GM12892 (cell line): ENCODE results near the gene LZTS3.

Source experiments
- POLR2A ChIP-seq: IDR thresholded peaks from 2 replicates; pipeline ENCODE4 v1.6.1; 2011; ENCODE audit warnings: low read depth, low read length, control low read depth
- POLR2AphosphoS5 ChIP-seq: IDR thresholded peaks from 2 replicates; pipeline ENCODE4 v1.6.1; 2011; ENCODE audit warnings: low read depth, low read length, control low read depth
- TAF1 ChIP-seq: IDR thresholded peaks from 2 replicates; pipeline ENCODE4 v1.6.1; 2011; ENCODE audit warnings: low read depth, mild to moderate bottlenecking, control low read depth, low read length, borderline replicate concordance

GRCh38 chr20:3157817-3158216 is 15.5 kb downstream of the LZTS3 start:
- no peak for TF ChIP-seq POLR2A
- TF ChIP-seq TAF1 = no peak
- TF ChIP-seq POLR2AphosphoS5 = no peak
